ENCODE data around the gene RIC8A. TPM values are rescaled to one million over a fixed set of nuclear protein-coding genes. Genes with fewer than 3 reads are reported as not detected.

Gene RIC8A
- total and polyA plus RNA-seq, 4 donors: 12.5 to 49.6 (median 34.5) TPM

Other genes with a start within 250 kb of the RIC8A start
- not detected for gene SCGB1C1, start 14.6 kb upstream of the RIC8A start, total RNA-seq
- not detected for gene SCGB1C1, start 14.6 kb upstream of the RIC8A start, polyA plus RNA-seq
- gene BET1L, start 309 bp upstream of the RIC8A start, total RNA-seq: 10 to 100 TPM in 1 of 2 donors, 1 to 10 TPM in 1; 7.6 to 23.3 TPM
- 10 to 100 TPM; 23.5 to 32.6 TPM for gene BET1L, start 309 bp upstream of the RIC8A start, polyA plus RNA-seq
- 10 to 100 TPM in 1 of 2 donors, 1 to 10 TPM in 1; 9.9 to 13.7 TPM for gene SIRT3, start 28.6 kb downstream of the RIC8A start, total RNA-seq
- gene SIRT3, start 28.6 kb downstream of the RIC8A start, polyA plus RNA-seq: 10 to 100 TPM; 15.4 to 17.1 TPM
- gene PSMD13, start 29.3 kb downstream of the RIC8A start, total RNA-seq: 10 to 100 TPM; 50.8 to 56.7 TPM
- gene PSMD13, start 29.3 kb downstream of the RIC8A start, polyA plus RNA-seq: 10 to 100 TPM; 48.8 to 54.7 TPM
- 1 to 10 TPM in 1 of 2 donors, under 1 TPM in 1; 0.05 to 5.7 TPM for gene NLRP6, start 70.7 kb downstream of the RIC8A start, total RNA-seq
- gene NLRP6, start 70.7 kb downstream of the RIC8A start, polyA plus RNA-seq: 1 to 10 TPM in 1 of 2 donors, under 1 TPM in 1; 0.80 to 1.1 TPM
- 10 to 100 TPM in 1 of 2 donors, 1 to 10 TPM in 1; 1.3 to 11.4 TPM for gene PGGHG, start 81.4 kb downstream of the RIC8A start, total RNA-seq
- 1 to 10 TPM; 5.4 to 9.6 TPM for gene PGGHG, start 81.4 kb downstream of the RIC8A start, polyA plus RNA-seq
- gene IFITM5, start 91.8 kb downstream of the RIC8A start, total RNA-seq: not detected
- gene IFITM5, start 91.8 kb downstream of the RIC8A start, polyA plus RNA-seq: not detected
- gene IFITM2, start 100.1 kb downstream of the RIC8A start, total RNA-seq: 10 to 100 TPM in 1 of 2 donors, 1 to 10 TPM in 1; 8.5 to 49.0 TPM
- gene IFITM2, start 100.1 kb downstream of the RIC8A start, polyA plus RNA-seq: 1,000 to 10,000 TPM in 1 of 2 donors, 100 to 1,000 TPM in 1; 759 to 1,441 TPM
- 10 to 100 TPM; 12.6 to 37.4 TPM for gene IFITM1, start 106.3 kb downstream of the RIC8A start, total RNA-seq
- 100 to 1,000 TPM in 1 of 2 donors, 10 to 100 TPM in 1; 96.0 to 113 TPM for gene IFITM1, start 106.3 kb downstream of the RIC8A start, polyA plus RNA-seq
- gene IFITM3, start 113.2 kb downstream of the RIC8A start, total RNA-seq: 100 to 1,000 TPM in 1 of 2 donors, 10 to 100 TPM in 1; 48.6 to 105 TPM
- gene IFITM3, start 113.2 kb downstream of the RIC8A start, polyA plus RNA-seq: 1,000 to 10,000 TPM; 2,070 to 2,255 TPM
- gene B4GALNT4, start 161.8 kb downstream of the RIC8A start, total RNA-seq: under 1 TPM; 0.42 TPM
- gene B4GALNT4, start 161.8 kb downstream of the RIC8A start, polyA plus RNA-seq: under 1 TPM in 1 of 2 donors, not detected in 1; 0.15 TPM
- gene PKP3, start 186.5 kb downstream of the RIC8A start, total RNA-seq: under 1 TPM; 0.25 to 0.37 TPM
- under 1 TPM in 1 of 2 donors, not detected in 1; 0.08 TPM for gene PKP3, start 186.5 kb downstream of the RIC8A start, polyA plus RNA-seq
- 10 to 100 TPM; 12.4 to 46.7 TPM for gene SIGIRR, start 207.3 kb downstream of the RIC8A start, total RNA-seq
- gene SIGIRR, start 207.3 kb downstream of the RIC8A start, polyA plus RNA-seq: 10 to 100 TPM; 70.6 to 87.7 TPM
- gene ANO9, start 234.3 kb downstream of the RIC8A start, total RNA-seq: under 1 TPM; 0.37 to 0.75 TPM
- under 1 TPM; 0.20 to 0.42 TPM for gene ANO9, start 234.3 kb downstream of the RIC8A start, polyA plus RNA-seq
- gene PTDSS2, start 242.6 kb downstream of the RIC8A start, total RNA-seq: 10 to 100 TPM; 12.0 to 15.6 TPM
- 1 to 10 TPM; 5.1 to 8.4 TPM for gene PTDSS2, start 242.6 kb downstream of the RIC8A start, polyA plus RNA-seq

Measured in liver (tissue), 4 donors.